NCI-H2171 (cell line): ENCODE data around the gene RNF152.

ENCODE experiments used
- DNase-seq: peaks from one replicate; lab custom pipeline; 2025; lab: John Stamatoyannopoulos, UW

The RNF152 gene

DNA sequence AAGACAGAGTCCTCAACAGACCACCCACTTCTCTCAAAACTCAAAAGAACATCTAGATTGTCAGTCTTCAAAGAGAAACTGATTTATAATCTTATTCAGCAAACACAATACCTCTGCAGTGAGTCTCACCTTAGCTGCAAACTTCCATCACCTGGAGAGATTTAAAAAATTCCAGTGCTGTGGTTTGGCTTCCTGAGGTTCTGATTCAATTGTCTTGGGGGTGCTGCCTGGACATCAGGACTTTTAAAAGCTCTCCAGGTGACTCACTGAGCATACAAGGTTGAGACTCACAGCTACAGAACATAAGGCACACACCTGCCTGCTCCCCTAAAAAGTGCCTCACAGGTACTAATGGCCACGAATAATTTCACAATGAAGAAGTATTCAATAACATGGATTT is 40.3 kb downstream of the RNF152 start:
- DNase-seq, result no peak

DNA sequence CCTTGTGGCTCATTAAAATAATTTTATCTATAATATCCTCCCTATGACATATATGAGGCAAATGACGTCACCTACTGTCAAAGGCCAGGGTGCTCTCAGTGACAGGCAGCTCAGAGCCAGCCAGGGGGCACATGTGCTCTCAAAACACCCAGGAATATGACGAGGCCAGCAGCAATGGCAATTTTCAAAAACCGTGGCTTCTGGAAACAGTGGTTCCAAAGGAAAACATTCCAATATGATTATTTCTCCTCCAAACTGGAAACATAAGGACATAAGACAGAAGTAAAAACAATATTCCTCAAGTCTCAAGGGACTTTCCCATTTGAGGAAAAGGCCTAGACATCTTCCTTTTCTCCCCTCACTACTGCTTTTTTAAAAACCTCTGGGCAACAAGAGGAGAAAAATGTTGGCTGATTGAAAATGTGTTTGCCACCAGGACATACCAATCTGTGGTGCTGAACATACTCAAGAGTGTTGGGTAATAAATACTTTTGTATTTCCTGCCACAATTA is 40.8 kb downstream of the RNF152 start:
- no peak for DNase-seq

DNA sequence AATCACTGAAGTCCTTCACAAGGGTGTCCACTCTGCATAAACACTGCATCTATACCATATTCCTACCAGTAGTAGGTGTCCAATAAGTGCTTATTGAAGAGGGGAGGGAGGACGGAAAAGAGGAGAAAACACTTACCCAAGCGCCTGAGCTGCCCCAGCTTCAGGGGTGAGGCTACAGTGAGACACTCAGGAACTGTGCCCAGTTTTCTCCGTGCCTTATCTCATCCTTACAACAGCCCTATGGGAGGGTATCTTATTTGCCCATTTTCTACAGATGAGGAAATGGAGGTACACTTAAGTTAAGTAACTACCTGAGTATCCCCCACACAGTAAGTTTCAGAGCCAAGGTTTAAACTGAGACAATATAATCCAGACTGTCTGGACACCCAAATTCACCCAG is 41.5 kb downstream of the RNF152 start:
- DNase-seq, result no peak

DNA sequence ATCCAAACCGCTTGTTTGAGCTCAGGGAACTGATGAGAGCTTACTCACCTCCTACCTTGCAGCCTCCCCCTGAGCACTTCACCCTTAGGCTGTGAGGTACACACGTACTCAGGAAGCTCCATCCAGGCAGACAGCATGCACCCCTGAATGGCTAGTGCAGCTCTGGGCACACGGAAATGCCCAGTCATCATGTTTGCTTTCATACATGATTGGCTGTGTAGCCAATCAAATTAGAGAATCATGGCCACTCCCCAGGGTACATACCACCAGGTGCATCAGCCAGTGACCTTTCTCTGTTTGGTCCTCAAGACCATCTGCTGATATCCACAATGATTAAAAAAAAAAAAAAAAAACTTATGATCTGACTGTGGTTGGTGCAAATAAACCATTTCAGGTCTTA is 42.1 kb downstream of the RNF152 start:
- DNase-seq, result no peak

DNA sequence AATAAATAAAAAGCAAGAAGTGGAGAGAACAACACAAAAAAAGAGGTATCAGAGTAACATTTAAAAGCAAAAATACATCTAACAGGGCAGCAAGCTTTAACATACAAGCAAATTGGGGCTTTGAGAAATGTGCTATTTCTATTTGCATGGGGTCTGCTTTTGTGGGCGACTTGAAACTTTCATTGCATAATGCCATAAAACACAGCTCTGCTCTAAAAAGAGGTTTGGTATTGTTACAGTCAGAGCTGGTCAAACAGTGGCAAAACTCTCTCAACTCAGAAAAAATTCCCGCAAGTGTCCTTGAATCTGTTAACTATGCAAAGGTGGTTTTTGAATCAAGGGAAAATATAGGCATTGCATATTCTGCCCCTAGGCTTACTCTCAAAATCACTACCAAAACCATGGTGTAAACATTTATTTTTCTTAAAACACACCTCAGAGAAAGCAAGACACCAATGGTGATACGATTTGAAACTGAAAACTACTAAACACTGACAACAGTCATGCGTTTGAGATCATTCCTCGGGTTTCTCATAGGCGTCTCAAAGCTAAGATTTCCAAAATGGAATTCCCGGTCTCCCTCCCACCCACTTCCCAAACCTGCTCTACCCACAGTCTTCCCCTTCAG is 45.5 kb downstream of the RNF152 start:
- DNase-seq, result no peak

DNA sequence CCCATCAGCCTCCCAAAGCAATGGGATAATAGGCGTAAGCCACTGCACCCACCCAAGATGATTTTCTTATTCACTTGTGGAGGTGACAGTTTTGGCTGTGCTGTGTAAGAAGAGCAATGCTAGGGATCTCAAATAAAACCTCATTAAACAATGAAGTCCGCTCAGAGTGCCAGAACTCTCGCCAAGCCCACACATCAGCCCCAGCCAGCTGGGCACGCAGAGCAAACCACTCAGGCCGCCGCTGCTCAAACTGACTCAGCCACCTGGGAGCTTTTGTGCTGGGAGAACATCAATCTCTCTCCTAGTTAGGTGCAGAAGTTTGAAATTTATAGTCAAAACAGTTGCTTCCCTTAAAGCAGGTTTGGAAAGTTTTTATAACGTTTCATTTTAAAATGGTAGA is 47.6 kb downstream of the RNF152 start:
- DNase-seq, result no peak

DNA sequence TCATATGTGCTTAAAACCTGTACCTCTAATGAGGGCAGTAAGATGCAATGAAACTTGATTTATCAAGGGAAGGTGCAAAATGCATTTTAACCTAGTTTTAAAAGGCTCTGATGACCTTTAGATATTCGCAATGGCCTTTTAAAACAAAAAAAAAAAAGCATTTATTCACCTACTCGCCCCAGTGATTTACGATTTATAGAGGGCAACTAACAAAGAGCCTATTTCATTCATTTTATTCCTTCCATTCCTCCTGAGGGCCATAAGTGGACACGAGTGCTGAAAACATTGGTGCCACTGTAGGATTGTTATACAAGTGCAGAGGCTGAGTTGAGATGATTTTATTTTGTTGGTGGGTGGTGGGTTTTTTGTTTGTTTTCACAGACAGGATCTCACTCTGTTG is 48.1 kb downstream of the RNF152 start:
- no peak for DNase-seq

DNA sequence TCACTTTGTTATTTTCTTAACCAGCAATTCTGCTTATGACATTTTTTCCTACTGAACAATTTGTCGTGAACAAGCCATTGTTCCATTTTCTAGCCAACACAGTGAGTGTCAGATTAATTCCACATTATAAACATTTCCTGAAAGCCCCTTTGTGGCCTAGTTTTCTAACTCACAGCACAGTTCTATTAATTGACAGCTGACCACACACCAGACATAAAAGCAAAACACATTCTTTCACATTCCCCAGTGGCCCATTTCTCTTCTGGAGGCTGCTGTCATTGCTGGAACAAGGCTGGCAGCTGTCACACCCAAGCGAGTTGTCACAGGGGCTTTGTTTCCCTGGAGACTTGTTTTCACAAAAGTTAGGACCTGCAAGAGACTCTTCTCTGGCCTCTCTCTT is 50.7 kb downstream of the RNF152 start:
- DNase-seq, result no peak

DNA sequence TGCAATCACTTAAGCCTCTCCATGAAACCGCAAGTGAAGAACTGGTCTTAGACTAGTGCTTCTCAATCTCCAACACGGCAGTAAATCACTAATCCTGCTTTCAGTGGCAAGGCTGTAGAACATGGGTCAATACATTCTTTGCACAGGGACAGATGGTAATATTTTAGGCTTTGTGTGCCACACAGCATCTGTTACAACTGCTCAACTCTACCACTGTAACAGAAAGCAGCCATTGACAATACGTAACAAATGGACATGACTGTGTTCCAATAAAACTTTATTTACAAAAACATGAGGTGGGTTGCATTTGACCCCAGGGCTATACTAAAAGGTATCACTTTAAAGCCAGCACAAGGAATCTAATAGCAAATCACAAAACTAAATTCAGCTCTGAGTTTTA is 51.1 kb downstream of the RNF152 start:
- DNase-seq, result no peak

DNA sequence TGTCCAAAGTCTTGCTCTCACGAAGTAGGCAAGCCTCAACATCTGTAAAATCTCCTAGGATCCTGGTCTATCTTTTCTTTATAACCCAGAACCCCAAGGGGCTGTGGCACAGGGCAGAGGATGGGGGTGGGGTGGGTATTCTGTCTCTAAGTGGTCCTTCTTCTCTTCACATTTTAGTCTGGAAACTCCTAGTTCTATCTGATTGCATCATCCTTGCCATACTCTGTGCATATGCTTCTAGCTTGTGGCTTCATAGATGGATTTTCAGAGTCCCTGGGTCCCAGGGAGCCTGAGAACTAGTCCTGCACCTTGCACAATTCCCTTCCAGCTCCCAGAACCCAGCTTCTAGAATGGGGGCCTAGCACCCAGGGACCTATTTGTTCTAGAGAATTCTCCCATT is 52.5 kb downstream of the RNF152 start:
- no peak for DNase-seq

DNA sequence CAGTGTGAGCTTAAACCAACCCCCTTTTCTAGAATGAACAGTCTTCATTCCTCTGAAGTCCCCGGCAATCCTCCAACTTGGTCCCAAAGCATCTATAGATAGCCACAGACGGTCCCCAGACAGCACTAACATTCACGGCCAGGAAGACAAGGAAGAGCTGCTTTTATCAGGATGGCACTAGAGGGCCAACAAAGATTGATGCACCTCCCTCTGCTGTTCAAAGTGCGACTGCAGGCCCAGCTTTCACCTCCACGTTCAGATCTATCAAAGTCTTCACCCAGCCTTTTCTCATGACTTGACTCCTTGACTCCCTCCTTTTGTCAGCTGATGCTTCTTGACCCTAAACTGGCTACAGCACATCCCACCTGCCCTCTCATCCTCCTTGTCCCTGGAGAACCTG is 54.3 kb downstream of the RNF152 start:
- DNase-seq, result no peak

DNA sequence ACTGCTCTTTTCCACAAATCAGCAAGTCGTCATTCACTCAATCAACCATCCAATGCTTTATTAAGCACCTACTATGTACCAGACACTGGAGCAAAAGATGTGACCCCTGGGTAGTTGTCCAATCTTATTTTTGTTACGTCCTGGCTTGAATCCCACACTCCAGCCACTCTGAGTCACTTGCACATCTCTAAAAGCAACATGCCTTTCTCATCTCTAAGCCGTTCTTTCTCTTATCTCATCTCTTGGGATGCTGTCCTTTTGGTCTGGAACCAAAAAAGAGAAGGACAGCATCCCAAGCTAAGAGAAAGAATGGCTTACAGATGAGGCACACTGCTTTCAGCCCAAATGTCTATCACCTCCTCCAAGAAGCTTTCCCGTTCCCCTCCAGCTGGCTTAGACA is 58.8 kb downstream of the RNF152 start:
- no peak for DNase-seq

DNA sequence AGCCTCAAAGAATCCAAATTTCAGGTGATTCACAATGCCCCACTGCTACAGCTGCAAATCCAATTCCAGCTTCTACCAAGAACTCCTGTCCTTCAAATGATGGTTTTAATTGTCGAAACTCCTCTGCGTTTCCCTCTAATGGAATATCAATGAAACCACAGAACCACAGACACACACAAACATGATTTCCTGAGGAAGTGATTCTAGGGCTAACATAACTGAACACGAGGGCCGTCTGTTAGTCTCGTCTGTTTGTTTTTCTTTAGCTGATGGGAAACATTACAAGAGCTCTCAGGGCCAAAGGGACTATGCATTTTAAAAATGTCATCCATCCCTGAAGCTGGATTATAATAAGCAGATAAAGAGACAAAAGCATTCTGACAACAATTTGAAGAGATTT is 59.4 kb downstream of the RNF152 start:
- no peak for DNase-seq

DNA sequence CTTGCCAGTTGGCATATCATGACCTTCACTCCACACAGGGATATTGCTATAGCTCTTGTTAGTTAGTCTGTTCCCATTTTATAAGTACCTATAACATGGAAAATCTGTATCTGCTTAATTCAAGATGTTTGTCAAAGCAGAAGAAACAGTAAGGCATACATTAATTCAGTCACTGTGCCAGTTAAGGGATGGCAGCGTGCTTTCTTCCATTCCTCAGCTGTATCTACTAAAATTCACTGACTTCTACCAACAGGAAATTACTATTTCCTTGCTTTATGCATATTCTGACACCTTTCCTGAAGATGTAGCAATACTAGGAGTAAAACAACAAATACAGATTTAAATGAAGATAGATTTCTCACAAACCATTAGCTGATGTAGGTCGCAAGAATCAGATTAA is 59.9 kb downstream of the RNF152 start:
- DNase-seq, result no peak

DNA sequence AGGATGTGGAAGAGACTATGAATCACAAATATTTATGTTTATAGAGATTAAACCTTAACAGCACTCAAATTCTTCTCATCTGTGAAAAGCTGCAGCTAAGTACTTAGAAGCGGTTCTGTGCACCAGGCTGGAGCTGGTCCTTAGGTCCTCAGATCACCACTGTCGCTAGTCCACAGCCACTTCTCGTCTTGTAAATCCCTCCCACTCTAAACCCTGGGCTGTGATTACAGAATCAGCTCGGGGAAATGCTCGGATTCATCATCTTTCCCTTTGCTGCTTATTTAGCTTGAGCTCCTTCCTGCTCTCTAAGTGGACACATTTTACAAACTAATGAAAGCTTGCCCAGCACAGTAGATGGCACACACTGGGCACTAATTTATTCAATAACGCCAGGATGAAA is 61.7 kb downstream of the RNF152 start:
- no peak for DNase-seq

DNA sequence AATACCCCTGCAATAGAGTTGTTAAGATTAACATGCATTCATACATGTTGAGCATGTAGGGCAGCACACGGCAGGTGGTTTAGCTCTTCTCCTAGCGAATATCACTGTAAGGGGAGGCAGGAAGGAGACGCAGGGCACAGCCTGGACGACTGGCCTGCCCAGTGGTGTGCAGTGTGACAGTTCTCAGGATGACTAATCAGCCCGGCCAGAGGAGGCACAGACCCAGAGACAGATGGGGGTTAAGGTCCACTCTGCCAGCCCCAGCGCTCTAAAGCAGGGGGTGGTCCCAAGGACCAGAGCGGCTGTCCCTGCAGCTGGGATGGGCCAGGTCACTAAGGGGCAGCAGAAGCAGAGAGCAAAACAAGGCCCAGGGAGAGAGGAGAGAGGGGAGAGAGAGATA is 63.7 kb downstream of the RNF152 start:
- DNase-seq, result no peak

DNA sequence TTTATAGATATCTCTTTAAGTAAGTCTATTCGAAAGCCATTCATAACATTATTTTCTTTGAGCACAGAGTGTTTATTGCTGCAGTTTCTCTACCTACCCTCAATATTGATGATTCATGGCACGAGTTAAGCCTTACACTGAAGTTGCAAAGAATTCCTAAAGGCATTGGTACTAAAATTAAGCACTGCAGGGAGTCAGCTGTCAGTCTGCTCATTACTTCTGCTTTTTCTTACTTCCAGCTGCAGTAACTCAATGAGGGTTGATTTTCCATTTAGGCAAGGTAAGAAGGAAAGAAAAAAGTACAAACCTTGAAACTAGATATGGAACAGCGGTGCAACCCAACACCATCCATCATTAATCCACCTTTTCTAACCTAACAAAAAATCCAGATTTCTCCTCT is 65.2 kb downstream of the RNF152 start:
- DNase-seq, result no peak

DNA sequence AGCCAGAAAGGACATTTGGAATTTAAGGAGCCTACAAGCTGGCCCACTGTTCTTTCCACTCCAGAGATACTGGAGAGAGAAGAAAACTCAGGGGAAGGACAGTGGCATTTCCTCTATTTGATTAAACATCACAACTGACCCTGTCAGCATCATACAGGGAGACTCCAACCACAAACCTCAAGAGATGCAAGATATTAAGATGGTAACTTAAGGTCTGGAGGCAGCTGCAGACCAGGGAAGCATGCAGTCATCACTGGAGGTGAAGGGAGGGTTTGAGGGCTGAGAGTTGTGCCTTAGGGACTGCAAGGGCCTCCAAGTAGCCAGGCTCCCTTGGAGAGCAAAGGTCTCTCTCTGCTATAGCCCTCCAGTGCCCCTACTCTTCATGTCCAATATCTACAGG is 67.4 kb downstream of the RNF152 start:
- DNase-seq, result no peak

DNA sequence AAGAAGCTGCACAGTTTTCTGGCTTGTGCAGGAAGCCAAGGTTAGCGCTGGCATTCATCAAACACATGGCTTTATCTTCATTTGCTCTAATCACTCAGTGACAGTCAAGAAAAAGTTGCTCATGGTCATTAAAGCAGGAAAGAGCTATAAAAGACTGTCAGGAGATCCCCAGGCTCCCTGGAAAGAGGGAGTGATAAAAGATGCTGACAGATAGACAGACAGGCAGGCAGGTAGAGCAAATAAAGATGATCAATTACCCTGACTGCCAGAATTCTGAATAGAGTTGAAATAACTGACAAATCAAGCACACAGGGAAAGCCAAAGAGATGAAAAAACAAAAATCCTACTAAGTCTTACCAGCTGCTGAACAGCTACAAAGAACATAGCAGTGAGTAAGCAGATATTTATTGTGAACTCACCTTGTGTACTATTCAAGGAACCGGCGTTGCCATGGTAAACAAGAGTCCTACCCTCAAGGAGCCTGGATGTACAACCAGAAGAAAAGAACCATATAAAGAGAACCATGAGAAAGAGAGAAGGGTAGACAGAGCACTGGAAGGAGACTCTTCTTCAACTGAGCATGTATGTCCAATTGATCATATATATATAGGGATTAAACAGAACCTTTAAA is 68.0 kb downstream of the RNF152 start:
- DNase-seq, result no peak

DNA sequence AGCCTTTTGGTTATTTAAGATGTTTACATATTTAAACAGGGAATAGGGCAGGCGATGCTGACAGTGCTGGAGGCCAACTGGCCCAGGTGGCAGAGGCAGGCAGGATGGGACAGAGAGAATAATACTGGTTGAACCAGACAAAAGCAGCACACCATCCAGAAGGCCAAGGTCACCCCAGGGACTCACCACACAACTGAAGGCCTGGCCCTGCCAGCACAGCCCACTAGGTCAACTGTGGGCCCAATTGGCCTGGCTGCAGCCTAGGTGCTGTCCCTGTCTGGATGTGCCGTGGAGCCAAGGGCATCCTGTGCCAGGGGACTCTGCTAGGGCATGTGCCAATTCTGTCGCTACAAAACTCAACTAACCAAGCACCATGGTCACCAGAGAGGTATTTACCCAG is 69.2 kb downstream of the RNF152 start:
- DNase-seq, result no peak

DNA sequence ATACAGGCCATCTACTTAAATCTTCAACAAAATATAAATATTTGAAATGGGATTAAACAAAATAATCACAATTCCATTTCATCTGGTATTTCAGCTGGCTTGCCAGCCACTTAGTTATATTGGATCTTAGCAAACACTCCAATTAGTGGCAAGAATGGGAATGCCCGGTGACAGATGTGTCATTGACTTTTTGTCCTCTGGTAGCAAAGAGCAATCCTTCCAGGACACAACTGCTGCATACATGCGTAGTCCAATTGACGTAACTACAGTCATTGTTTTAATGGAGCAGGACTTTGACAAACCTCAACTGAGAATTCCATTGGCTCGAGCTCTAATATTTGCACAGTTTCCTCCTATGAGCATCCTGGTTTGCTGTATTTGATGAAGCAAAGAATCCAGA is 69.9 kb downstream of the RNF152 start:
- DNase-seq, result no peak

DNA sequence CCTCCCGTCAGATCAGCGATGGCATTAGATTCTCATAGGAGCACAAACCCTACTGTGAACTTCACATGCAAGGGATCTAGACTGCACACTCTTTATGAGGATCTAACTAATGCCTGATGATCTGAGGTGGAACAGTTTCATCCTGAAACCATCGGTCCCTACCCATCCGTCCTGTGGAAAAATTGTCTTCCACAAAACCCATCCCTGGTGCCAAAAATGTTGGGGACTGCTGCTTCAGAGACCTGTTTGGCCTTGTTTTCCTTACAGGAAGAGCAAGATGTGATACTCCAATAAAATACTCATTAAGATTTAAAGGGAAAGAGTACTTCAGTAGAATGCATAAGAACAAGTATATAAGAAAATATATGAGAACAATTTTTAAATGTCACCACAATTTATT is 71.1 kb downstream of the RNF152 start:
- DNase-seq, result no peak

DNA sequence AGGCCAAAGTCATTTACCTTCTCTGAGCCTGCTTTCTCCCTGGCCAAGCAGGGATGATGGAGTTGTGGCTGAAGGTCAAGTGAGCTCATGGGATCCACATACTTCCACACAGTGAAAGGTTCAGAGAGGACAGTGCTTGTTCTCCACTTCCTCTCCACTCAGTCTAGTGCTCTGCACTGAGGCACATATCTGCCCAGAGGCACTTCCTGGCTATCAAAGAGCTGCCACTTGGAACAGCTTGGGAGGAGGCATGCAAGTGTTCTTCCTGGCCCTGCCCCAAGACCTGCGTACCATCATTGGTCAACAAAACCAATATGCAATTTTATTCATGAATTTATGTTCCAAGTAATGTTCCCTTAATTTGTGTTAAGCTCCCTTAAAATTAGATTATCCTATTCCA is 71.9 kb downstream of the RNF152 start:
- no peak for DNase-seq

DNA sequence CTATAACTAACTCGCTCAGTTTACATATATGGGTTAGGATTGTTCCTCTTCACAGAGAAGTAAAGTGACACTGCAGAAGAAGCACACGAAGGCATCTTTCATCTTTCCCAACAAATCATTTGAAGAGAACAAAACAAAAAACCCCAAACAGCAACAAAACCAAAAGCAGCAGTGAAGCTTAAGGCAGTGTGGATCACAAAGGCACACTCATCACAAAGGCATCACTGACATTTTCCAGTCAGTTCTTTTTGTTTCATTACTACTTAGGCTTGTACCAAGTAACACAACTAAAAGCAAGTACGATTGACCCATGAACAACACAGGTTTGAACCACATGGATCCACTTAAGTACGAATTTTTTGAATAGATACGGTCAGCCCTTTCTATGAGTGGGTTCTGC is 75.7 kb downstream of the RNF152 start:
- DNase-seq, result no peak
